ENCODE data around the gene ZNF189.

DNA sequence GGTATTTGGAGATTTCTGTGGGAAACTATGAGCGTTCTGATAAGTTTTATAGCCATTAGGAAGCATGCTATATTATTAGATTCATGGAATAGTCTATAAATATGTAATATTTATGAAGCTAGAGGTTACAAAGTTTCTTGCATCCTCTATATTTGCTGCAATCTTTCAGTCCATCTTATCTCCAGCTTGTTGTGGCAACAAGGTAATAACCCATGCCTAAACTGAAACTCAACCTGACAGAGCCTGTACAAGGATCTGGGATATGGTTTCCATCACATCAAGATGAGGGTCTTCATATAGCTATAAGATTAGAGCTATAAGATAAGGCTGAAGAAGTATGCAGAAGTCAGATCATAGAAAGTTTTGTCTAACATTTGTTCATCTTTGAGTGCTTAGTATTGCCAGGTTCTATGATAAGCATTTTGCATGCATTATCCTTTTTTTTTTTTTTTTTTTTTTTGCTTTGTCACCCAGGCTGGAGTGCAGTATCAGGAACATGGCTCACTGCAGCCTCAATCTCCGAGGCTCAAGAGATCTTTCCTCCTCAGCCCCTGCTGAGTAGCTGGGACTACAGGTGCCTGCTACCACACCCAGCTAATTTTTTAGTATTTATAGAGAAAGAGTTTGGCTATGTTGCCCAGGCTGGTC, 28.6 kb upstream of the ZNF189 start:
- TF ChIP-seq, protein P1, sequence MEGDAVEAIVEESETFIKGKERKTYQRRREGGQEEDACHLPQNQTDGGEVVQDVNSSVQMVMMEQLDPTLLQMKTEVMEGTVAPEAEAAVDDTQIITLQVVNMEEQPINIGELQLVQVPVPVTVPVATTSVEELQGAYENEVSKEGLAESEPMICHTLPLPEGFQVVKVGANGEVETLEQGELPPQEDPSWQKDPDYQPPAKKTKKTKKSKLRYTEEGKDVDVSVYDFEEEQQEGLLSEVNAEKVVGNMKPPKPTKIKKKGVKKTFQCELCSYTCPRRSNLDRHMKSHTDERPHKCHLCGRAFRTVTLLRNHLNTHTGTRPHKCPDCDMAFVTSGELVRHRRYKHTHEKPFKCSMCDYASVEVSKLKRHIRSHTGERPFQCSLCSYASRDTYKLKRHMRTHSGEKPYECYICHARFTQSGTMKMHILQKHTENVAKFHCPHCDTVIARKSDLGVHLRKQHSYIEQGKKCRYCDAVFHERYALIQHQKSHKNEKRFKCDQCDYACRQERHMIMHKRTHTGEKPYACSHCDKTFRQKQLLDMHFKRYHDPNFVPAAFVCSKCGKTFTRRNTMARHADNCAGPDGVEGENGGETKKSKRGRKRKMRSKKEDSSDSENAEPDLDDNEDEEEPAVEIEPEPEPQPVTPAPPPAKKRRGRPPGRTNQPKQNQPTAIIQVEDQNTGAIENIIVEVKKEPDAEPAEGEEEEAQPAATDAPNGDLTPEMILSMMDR (IDR thresholded peaks at IDR 0.05): no peak
- TF ChIP-seq POLR2A (IDR thresholded peaks at IDR 0.05) (no peak), POLR2AphosphoS5 (IDR thresholded peaks at IDR 0.05) (no peak), EP300 (IDR thresholded peaks at IDR 0.05) (no peak)

Measured in suprapubic skin (tissue), 4 donors.